HG02973 (cell line): ENCODE data around the gene GMPPB.
A peak's percentile ranks its signal among the peaks of the same experiment; 100 is the strongest.

Experiments used
- ATAC-seq: cut with Tn5 transposase; IDR thresholded peaks from one replicate; pipeline ENCODE4 v1.9.1; 2021; ENCODE audit warnings: moderate library complexity; ENCODE audit not compliant: unreplicated experiment

GMPPB gene

DNA sequence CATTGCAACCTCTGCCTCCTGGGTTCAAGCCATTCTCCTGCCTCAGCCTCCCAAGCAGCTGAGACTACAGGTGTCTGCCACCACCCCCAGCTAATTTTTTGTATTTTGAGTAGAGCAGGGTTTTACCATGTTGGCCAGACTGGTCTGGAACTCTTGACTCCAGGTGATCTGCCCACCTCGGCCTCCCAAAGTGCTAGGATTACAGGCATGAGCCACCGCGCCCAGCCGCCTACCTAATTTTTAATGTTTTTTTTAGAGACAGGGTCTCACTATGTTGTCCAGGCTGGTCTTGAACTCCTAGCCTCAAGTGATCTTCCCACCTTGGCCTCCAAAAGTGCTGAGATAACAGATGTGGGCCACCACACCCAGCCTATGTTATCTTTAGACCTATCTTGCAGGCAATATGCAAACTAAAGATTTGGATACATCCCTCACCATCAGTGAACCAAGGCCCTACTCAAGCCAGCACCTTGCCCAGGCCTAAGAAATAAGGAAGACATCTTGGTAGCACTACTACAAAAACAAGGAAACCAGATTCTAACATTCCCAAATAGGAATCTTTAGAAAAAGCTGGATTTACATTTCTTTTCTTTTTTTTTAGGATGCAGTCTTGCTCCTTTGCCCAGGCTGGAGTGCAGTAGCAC lies 6.3 kb upstream of the GMPPB start:
- ATAC-seq: no peak

DNA sequence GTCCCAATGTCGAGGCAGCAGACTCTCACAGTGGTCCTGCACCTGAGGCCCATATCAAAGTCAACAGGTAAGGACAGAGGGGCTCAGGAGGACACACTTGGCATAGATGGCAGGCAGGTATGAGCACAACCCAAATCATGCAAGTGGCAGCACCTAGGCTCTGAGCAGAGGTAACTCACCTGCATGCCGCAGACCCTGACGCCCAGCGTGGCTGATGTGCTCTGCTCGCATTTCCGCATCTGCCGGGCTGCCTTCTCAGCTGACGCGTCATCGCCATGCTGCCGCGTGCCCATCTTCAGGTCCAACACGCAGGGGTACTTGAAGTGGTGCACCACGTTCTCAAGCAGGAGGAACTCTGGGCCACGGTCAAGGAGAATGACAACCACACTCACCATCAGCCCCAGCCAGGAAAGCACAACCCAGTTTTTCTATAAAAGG lies 4.2 kb upstream of the GMPPB start:
- ATAC-seq: no peak

DNA sequence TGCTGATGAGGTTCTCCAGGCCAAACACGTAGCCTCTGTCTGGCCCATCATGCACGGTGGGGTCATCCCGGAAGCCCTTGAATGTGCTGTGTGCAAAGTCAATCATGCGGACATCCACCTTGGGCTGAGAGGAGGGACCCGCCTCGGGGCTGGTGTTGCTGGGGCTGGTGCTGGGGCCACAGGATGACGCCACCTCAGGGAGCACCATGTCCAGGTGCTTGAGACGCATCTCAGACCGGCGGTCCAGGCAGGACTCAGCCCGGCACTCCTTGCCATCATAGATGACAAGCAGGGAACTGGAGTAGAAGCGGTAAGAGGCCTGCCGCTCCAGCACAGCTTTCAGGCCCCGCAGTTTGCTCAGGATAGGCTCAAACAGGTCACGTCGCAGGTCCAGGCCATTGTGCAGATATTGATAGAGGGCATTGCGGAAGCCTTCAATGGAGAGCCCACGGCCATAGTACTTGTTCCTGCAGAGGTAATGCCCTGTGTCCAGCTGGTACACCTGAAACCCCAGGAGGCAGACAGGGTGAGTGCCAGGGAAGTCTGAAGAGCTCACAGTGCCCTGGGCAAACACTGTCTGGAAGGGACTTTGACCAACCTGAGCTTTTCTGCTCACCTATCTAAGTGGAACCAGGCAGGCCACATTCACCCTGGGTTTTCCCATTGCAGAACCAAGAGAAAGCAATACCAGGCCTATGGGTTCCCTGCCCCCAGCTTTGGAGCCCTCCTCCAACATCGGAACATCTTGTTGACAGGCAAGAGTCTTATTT lies 3.6 kb upstream of the GMPPB start:
- ATAC-seq: no peak

DNA sequence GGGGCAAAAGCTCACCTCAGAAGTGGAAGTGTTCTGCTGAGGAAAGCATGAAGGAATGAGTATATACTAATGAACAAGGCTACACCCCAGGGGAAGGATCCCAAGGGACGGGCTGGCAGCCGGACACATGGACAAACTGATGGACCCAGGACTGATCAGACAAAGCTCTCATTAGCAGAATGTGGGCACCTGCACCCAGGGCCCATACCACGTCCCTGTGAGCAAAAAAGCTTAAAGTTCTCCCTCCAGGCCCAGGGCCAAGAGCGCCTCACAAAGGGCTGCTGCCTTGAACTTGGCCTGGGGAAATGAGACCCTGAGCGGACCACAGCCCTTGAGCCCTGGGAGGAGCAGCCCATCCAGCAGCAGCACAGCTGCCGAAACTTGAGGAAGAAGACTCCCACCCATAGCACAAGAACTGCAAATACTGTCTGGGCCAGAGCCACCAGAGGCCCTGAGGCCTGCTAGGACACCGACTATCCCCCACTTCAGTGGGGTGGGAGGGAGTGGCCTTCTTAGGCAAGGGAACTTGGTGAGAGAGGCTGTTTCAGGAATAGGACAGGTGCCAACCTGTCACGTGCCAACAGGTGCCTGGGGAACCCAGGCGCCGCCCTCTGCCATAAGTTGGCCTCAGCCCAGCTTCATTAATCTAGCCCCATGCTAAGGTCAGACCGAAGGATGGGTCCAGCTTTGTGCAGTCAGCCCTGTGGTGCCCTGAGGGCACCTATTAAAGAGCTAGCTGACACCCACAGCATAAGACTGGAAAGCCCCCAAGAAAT lies 2.3 kb upstream of the GMPPB start:
- no peak for ATAC-seq

DNA sequence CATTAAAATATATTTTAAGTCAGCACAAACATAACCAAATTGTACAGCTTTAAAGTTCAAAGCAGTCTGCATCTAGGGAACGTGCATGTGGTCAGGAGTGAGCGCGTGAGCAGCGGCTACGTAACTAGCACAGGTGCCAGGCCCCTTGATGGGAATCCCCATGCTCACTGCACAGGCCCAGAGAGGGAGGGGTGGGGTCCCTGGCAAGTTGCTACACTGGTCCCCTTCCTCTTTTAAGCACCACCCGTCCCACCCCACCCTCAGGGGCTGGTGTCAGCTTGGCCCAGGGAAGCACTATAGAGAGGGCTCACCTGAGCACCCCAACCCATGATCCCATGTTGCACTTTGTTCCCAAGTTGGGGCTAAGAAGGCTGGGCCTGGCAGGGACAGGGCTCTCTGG lies 835 bp upstream of the GMPPB start:
- no peak for ATAC-seq

DNA sequence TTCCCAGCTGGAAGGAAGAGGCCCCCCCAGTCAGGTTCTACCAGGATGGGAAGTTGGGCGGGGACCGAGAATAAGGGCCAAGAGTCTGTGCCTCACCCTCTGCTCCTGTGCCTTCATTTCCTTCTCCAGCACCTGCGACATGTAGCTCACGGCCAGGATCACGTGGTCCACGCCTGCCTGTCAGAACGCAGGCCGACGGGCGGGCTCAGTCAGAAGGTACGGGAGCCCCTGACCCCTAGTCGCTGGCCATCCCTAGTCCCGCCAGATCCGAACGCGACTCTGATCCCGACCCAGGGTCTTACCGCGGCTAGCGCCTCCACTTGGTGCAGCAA lies 489 bp downstream of the GMPPB start:
- no peak for ATAC-seq

DNA sequence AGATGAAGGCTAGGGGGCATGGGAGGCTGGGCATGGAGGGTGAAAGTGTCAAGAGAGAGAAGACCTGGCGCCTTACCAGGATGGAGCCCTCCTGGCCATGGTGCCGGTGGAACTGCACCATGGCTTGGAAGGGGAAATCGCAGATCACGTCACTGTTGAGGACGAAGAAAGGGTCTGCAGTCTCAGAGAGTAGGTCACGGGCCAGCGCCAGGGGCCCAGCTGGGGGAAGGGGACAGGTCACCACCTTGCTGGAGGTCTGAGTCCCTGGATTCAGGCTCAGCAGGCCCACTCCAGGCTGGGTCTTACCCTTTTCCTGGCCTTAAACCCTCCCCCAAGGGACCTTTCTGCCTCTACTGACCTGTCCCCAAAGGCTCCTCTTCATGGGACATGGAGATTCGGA lies 855 bp downstream of the GMPPB start:
- no peak for ATAC-seq

DNA sequence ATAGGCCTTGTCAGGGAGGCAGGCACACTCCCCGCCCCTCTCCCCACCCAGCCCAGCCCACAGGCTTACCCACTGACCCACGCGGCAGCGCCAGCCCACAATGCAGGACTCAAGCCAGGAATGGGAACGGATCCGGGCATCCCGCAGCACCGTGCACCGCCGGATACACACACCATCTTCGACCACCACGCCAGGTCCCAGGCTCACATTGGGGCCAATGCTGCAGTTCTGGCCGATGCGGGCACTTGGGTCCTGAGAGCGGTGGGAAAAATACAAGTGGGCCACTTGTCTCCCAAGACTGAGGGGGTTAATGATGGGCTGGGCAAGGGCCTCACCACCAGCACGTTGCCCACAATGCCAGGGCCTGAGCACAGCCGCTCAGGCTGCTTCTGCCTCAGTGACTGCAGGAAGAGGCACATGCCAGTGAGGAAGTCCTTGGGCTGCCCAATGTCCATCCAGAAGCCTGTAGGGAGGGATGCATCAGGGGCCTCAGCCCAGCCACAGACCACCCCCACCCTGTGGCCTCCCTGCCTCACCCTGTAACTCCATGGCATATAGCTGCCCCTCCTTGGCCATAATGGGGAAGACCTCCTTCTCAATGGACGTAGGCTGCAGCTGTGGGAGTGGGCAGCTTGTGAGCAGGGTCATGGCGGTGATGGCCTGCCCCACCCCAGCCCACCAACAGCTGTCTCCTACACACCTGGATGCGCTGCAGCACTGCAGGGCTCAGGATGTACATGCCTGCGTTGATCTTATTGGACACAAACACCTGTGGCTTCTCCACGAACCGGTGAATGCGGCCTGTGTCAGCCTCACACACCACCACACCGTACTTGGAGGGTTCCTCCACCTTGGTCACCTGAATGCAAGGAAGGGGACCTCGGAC lies 1.6 kb downstream of the GMPPB start:
- ATAC-seq: no peak

DNA sequence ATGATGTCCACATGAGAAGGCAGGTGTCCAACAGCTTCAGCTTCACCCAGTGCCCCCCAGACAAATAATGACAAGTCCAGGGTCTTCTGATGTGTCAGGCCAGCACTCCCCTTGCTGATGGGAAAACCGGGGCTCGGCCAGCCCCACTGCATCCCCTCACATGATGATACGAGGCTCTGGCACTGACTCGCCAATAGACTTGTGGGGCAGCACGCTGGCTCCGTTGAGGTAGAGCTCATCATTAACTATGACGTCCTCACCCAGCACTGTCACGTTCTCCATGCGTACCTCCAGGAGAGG lies 2.2 kb downstream of the GMPPB start:
- ATAC-seq: no peak

DNA sequence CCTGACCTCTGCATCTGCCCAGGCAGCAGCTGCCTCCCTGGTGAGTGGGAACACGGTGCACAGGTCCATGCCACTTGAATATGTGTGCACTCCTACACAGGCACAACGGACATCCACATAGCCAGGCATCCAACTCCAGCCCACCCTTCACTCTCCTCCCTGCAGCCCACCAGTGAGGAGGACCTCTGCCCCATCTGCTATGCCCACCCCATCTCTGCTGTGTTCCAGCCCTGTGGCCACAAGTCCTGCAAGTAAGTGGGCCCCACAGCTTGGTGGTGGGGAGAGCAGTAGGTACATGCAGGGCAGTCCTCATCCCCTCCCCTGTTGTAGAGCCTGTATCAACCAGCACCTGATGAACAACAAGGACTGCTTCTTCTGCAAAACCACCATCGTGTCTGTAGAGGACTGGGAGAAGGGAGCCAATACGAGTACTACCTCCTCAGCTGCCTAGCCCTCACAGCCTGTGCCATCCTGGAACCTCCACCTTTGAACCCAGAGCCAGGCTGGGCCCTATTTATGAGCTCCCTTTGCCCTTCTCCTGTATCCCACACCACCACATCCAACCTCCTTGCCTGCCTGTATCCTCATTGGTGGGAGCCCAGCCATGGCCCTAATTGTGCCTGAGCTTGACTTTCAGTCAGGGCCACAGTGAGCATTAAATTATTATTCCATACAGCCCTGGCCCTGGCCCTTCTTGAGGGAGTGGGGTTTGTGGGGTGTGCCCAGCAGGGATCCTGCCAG lies 2.7 kb downstream of the GMPPB start:
- ATAC-seq: no peak

DNA sequence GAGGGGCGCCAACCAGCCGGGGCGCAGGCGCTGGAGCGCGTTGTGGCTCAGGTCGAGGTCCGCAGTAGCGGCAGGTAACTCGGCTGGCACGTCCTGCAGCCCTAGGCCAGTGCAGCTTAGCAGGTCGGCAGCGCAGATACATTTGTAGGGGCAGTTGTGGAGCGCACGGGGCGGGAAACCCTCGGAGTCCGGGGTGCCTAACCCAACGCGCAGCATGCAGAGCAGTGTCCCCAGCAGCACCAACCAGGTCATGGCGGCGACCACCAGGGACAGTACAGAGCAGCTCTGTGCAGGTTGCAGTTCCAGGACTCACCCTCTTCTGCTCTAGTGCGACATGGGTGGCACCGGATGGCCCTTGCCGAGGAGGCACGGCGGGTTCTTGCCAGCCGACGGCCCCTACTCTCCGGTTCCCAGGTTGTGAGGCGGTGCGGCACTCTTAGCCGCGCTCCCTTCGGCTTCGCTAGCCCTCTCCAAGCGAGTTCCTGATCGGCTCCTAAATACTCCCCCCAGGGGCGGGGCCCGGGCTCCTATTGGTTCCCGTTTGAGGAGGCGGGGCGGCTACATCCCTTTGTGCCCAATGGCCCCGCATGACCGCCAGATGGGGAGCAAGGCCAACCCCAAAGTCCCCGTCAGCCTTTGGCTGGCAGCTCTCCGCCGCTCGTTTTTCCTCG lies 4.4 kb downstream of the GMPPB start, which contains the start of gene AMIGO3:
Gene AMIGO3 (minus strand): TSS at position 471 of the 671 bp plus-strand sequence. CDS start 219 bp downstream, at position 252.
- peak; percentile 46 for ATAC-seq

DNA sequence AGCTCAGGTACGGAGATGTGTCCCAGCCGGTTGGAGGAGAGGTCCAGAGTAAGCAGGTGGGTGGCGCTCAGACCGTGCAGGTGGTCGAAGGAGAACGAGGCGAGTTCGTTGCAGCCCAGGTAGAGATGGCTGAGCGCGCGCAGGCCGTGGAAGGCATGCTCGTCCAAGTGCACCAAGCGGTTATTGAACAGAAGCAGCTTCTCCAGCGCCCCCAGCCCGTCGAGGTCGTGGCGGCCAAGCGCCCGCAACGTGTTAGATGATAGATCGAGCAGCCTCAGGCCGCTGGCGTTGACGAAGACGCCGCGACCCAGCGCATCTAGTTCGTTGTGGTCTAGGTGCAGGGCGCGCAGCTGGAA lies 4.9 kb downstream of the GMPPB start:
- ATAC-seq: no peak

DNA sequence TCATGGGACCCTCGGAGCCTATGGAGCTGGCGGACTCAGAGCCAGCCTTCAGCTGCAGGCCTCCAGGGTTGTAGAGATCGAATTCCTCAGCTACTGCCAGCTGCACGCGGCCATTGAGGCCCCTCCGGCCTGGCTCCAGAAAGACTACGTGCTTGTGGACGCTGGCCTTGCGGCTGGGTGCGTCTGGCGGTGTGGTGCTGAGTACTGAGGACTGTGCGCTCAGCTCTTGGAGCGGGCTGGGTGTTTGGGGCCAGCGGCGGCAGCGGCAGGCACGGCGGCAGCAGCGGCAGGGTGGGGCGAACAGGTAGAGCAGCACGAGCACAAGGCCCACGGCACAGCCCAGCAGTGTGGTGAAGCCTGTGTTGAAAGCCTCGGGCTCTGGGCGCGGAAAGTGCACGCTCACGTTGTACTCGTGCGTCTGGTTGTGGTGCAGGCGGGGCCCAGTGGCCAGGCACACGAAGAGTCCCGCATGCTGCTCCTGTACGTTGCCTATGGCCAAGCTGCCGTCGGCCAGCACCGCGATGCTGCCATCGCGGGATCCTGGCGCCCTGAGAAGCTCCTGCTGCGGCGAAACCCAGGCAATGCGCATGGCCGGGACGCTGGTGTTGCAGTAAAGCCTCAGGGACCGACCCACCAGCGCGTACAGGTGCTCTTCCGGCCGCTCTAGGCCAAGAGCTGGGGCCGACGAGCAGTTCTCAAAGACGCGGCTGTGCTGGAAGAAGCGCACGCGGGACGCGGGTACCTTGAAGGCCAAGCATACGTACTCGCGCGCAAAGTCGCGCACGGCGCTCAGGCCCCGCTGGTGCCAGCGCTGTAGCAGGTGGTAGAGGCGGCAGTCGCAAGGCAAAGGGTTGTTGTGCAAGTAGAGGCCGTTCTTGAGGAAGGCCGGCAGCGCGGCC lies 5.5 kb downstream of the GMPPB start:
- no peak for ATAC-seq

DNA sequence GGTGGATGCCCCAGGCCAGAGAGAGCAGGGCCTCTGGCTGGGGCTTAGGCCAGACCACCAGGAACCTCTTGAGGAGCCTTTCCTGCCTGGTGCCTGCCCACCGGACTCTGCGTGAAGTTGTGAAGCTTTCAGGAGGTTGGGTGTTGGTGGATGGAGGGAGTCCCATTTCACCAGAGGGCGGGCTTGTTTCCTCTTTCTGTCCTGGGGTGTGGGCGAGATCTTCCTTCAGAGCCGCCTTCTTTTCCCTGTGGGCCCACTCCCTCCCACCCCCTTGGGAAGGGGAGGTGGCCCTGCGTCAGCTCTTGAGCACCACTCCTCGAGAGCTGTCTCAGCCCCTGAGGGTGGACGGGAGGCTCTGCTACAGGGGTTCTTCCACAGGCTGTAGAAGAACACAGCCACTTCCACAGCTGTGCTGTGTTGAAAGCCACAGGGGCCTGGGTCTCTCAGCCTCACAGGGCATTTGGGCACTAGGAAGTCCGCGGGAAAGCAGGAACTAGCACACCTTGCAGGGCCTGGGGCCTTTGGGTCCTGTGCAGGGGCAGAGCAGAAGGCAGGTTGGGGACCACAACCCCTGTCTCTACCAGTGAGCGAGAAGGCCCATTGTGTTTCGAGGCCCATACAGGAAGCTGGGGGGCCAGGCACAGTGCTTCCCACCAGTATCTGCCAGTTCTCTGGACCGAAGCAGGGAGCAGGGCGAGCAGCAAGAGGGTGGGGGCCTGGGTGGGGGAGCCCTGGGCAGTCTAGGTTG lies 6.4 kb downstream of the GMPPB start:
- ATAC-seq: no peak

DNA sequence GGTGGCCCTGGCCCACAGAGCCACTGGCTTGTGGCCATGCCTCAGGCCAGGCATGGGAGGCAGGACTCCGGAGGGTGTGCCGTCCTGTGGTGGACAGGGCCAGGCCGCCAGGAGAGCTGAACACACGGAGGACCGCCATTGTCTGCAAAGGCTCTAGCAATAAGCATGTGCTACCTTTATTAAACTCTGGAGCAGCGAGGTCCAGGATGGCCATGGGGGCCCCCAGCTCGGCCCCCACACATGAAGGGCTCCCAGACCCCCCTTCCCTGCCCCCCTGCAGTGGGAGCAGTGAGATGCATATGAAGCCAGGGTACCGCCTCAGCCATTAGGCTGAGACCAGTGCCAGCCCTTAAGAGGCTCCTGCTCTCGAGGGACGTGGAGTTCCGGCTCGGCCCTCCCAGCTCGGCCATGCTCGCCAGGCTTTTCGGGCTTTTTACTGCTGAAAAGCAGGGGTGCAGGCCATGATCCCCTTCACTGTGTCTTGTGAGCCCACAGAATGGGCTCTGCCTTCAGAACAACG lies 7.0 kb downstream of the GMPPB start:
- ATAC-seq: no peak

DNA sequence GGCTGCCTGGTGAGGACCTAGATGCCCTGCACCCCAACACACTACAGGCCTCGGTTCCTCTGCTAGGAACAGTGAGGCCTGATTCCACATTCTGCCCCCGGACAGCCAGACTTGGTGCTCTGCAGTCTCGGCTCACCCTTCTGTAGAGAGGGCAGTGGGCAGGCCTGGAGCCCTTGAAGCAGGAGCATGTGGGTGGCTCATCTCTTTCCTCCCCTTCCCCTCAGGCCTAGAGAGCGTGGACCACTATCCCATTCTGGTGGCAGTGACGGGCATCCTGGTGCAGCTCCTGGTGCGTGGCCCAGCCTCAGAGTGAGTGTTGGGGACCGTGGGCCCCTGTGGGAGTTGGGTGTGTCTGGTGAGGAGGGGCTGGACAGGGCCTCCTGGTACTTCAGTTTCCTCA lies 7.6 kb downstream of the GMPPB start:
- ATAC-seq: no peak

DNA sequence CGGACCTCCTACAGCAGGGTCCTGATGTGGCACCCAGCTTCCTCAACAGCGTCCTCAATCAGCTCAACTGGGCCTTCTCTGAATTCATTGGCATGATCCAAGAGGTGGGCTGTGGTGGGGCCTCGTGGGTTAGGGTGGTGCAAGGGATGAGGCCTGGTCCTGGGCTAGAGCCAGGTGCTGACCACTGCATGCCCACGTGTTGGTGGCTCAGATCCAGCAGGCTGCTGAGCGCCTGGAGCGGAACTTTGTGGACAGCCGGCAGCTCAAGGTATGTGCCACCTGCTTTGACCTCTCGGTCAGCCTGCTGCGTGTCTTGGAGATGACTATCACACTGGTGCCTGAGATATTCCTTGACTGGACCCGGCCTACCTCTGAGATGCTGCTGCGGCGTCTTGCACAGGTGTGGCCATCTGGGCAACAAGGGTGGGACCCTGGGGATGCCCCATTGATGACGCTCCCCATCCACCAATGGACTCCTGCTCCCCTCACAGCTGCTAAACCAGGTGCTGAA lies 8.1 kb downstream of the GMPPB start:
- ATAC-seq: no peak
